HG03521 (cell line): ENCODE data around the gene RGSL1.

Experiments used
- ATAC-seq: cut with Tn5 transposase; IDR thresholded peaks from one replicate; pipeline ENCODE4 v1.9.1; 2021; ENCODE audit warnings: mild to moderate bottlenecking, moderate library complexity; ENCODE audit not compliant: unreplicated experiment

RGSL1 gene

GRCh38 chr1:182533896-182534295 lies 84.0 kb downstream of the RGSL1 start:
- ATAC-seq = no peak

GRCh38 chr1:182549346-182549745 lies 99.4 kb downstream of the RGSL1 start:
- no peak for ATAC-seq

- no peak for ATAC-seq
These were observed 99.9 kb downstream of the RGSL1 start for GRCh38 chr1:182549811-182550210.

- no peak for ATAC-seq
These were observed 102.6 kb downstream of the RGSL1 start for GRCh38 chr1:182552527-182552926.

- ATAC-seq = no peak
These were observed 105.5 kb downstream of the RGSL1 start for GRCh38 chr1:182555493-182555892.

GRCh38 chr1:182556279-182556678 lies 106.3 kb downstream of the RGSL1 start:
- ATAC-seq = no peak

- ATAC-seq = no peak
These were observed 110.5 kb downstream of the RGSL1 start for GRCh38 chr1:182560392-182560984.

GRCh38 chr1:182561456-182561855 lies 111.5 kb downstream of the RGSL1 start:
- no peak for ATAC-seq

- ATAC-seq = no peak
These were observed 113.1 kb downstream of the RGSL1 start for GRCh38 chr1:182563095-182563494.

- ATAC-seq = no peak
These were observed 114.6 kb downstream of the RGSL1 start for GRCh38 chr1:182564406-182565004.

- ATAC-seq = no peak
These were observed 115.6 kb downstream of the RGSL1 start for GRCh38 chr1:182565537-182565936.

- ATAC-seq = no peak
These were observed 117.7 kb downstream of the RGSL1 start for GRCh38 chr1:182567629-182568028.

GRCh38 chr1:182568647-182569284 lies 118.8 kb downstream of the RGSL1 start:
- no peak for ATAC-seq

GRCh38 chr1:182569939-182570610 lies 120.1 kb downstream of the RGSL1 start:
- ATAC-seq = no peak

- no peak for ATAC-seq
These were observed 120.6 kb downstream of the RGSL1 start for GRCh38 chr1:182570611-182570970.

GRCh38 chr1:182574156-182574555 lies 124.2 kb downstream of the RGSL1 start:
- ATAC-seq = no peak

- ATAC-seq = no peak
These were observed 125.7 kb downstream of the RGSL1 start for GRCh38 chr1:182575540-182576149.

- no peak for ATAC-seq
These were observed 130.8 kb downstream of the RGSL1 start for GRCh38 chr1:182580736-182581135.

GRCh38 chr1:182584746-182585145 lies 134.8 kb downstream of the RGSL1 start:
- ATAC-seq = no peak

GRCh38 chr1:182586380-182586779 lies 136.4 kb downstream of the RGSL1 start:
- no peak for ATAC-seq

- no peak for ATAC-seq
These were observed 137.1 kb downstream of the RGSL1 start for GRCh38 chr1:182587093-182587492.
